Suprapubic skin (tissue), 4 donors: ENCODE data around the gene KRT73. TPM values are rescaled to one million over a fixed set of nuclear protein-coding genes. Genes with fewer than 3 reads are reported as not detected.

Experiments
- DNase-seq, 2 donors: peaks; one replicate each; pipeline ENCODE4 v3.0.0-alpha.2; 2019; ENCODE audit warnings: low spot score in 2 of 2
- H3K27ac ChIP-seq: fragments of 200-600 bp; sonication (generic); one replicate; pipeline ENCODE4 v1.5.1; 2019
- H3K27me3 ChIP-seq: fragments of 200-600 bp; sonication (generic); one replicate; pipeline ENCODE4 v1.5.1; 2019
- H3K36me3 ChIP-seq: fragments of 200-600 bp; sonication (generic); one replicate; pipeline ENCODE4 v1.5.1; 2019
- H3K4me1 ChIP-seq: fragments of 200-600 bp; sonication (generic); one replicate; pipeline ENCODE4 v1.5.1; 2019
- H3K4me3 ChIP-seq: fragments of 200-600 bp; sonication (generic); one replicate; pipeline ENCODE4 v1.5.1; 2019; ENCODE audit warnings: mild to moderate bottlenecking
- H3K9me3 ChIP-seq: fragments of 200-600 bp; sonication (generic); one replicate; pipeline ENCODE4 v1.5.1; 2019
- EP300 ChIP-seq: sonication (generic); formaldehyde crosslinking; IDR thresholded peaks from one replicate; pipeline ENCODE4 v1.6.1; 2017; ENCODE audit warnings: antibody characterized with exemption
- POLR2A ChIP-seq, 2 donors: fragments of 450-650 bp; IDR thresholded peaks; one replicate each; pipeline ENCODE4 v1.6.1; 2017; ENCODE audit warnings: antibody characterized with exemption in 2 of 2, mild to moderate bottlenecking in 2 of 2, moderate library complexity in 2 of 2
- POLR2AphosphoS5 ChIP-seq, 3 donors: sonication (generic); formaldehyde crosslinking; IDR thresholded peaks; one replicate each; pipeline ENCODE4 v1.6.1; 2017; ENCODE audit warnings: antibody characterized with exemption in 3 of 3
- WGBS: methylation state at CpG from one replicate; pipeline ENCODE4 v1.1.5; 2018; 5-methylcytosine and 5-hydroxymethylcytosine counted together
- total RNA-seq, 4 donors: library from RNA; depleted of rRNA; stranded (reverse); fragments of >200 nt; gene quantifications; one replicate each; pipeline ENCODE4 v1.1.0, GENCODE V29; 2016
- TF ChIP-seq, protein P1 (sequence below), 2 donors: fragments of 200-600 bp in 1 of 2; fragments of 450-650 bp in 1 of 2; sonication (generic) in 1 of 2; IDR thresholded peaks; one replicate each; pipeline ENCODE4 v1.5.1; 2016 to 2019; ENCODE audit warnings: antibody characterized with exemption in 2 of 2, mild to moderate bottlenecking in 1 of 2, moderate library complexity in 1 of 2

The KRT73 gene
- total RNA-seq, 4 donors from 2014 or later = 8.7 to 27.4 (median 17.5) TPM

DNA sequence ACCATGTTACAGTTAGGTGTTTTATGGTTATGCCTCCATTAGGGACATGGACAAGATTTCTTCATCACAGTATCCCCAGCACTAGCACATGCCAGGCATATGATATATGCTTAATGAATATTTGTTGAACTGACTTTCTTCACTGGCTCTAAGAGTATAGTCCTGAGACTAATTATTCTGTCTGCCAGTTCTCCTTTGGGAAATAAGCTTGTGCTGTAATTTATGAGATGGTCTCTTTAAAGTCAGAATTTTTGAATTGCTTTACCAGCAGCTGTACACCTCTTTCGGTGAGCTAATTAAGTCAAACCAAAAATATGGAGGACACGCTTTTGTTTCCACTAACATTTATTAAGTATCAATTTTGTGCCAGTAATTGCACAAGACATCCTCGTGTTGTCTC lies 12.3 kb downstream of the KRT73 start:
- 56% methylated on average over 3 of the region's 3 CpGs for WGBS
- no peaks in the 10 kb centered on the region for H3K36me3 ChIP-seq
- DNase-seq = no peak
- H3K4me1 ChIP-seq = peaks cover 4% of the 10 kb centered on the region
- peaks cover 33% of the 10 kb centered on the region for H3K27me3 ChIP-seq
- no peaks in the 10 kb centered on the region for H3K9me3 ChIP-seq
- TF ChIP-seq POLR2A (IDR thresholded peaks at IDR 0.05) (no peak), POLR2AphosphoS5 (IDR thresholded peaks at IDR 0.05) (no peak), EP300 (no peak)
- TF ChIP-seq, protein P1, sequence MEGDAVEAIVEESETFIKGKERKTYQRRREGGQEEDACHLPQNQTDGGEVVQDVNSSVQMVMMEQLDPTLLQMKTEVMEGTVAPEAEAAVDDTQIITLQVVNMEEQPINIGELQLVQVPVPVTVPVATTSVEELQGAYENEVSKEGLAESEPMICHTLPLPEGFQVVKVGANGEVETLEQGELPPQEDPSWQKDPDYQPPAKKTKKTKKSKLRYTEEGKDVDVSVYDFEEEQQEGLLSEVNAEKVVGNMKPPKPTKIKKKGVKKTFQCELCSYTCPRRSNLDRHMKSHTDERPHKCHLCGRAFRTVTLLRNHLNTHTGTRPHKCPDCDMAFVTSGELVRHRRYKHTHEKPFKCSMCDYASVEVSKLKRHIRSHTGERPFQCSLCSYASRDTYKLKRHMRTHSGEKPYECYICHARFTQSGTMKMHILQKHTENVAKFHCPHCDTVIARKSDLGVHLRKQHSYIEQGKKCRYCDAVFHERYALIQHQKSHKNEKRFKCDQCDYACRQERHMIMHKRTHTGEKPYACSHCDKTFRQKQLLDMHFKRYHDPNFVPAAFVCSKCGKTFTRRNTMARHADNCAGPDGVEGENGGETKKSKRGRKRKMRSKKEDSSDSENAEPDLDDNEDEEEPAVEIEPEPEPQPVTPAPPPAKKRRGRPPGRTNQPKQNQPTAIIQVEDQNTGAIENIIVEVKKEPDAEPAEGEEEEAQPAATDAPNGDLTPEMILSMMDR (IDR thresholded peaks at IDR 0.05) = no peak
- H3K4me3 ChIP-seq = no peak overlapping the region
- no peak overlapping the region for H3K27ac ChIP-seq

DNA sequence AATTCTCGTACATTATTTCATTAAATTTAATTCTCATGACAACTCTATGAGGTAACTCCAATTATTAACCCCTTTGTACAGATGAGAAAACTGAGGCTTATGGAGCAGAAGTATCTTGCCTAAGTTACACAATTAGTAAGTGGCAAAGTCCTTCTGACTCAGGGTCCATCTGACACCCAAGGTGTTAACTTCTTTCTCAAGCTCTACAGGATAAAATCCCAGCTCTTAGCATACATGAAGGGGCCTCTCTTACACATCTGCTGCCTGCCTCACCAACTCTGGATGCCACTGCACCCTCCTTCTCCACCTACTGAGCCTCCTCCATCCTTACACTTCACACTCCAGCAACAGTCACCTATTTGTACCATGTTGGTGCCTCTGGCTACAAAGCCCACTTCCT lies 12.8 kb downstream of the KRT73 start:
- no peak overlapping the region for H3K4me3 ChIP-seq
- no peaks in the 10 kb centered on the region for H3K36me3 ChIP-seq
- TF ChIP-seq POLR2A (IDR thresholded peaks at IDR 0.05) (no peak), EP300 (no peak), POLR2AphosphoS5 (IDR thresholded peaks at IDR 0.05) (no peak)
- TF ChIP-seq, protein P1 (IDR thresholded peaks at IDR 0.05) = no peak
- peaks cover 33% of the 10 kb centered on the region for H3K27me3 ChIP-seq
- no peak for DNase-seq
- 74% methylated on average over 1 of the region's 1 CpG for WGBS
- H3K27ac ChIP-seq = no peak overlapping the region
- H3K4me1 ChIP-seq = peaks cover 5% of the 10 kb centered on the region
- no peaks in the 10 kb centered on the region for H3K9me3 ChIP-seq

- H3K36me3 ChIP-seq = no peaks in the 10 kb centered on the region
- TF ChIP-seq POLR2AphosphoS5 (IDR thresholded peaks at IDR 0.05) (no peak), EP300 (no peak), POLR2A (IDR thresholded peaks at IDR 0.05) (no peak)
- TF ChIP-seq, protein P1 (IDR thresholded peaks at IDR 0.05) = no peak
- H3K27me3 ChIP-seq = peaks cover 31% of the 10 kb centered on the region
- H3K9me3 ChIP-seq = no peaks in the 10 kb centered on the region
- no peak overlapping the region for H3K4me3 ChIP-seq
- DNase-seq = no peak
- no peak overlapping the region for H3K27ac ChIP-seq
- peaks cover 5% of the 10 kb centered on the region for H3K4me1 ChIP-seq
Observed at GRCh38 chr12:52604859-52605258, 13.5 kb downstream of the KRT73 start.

DNA sequence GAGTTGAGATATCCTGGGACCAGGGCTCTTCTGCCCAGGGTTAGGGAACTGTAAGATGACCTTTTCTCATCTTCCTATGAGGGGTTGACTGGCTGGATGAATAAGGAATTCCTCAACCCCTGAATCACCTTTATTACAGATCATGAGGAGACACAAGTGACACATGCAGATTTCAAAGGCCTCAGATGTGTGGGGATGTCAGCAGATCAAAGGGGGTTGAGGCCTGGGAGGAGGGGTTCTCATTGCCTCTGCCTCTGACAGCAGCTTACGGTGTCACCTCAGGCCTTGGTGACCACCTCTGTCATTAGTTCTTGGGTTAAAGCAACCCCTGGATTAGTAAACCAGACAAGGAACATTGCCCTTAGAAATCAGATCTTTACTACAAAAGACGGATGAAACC lies 15.0 kb downstream of the KRT73 start:
- no peak for TF ChIP-seq POLR2AphosphoS5 (IDR thresholded peaks at IDR 0.05)
- TF ChIP-seq EP300 = no peak
- TF ChIP-seq POLR2A (IDR thresholded peaks at IDR 0.05) = no peak
- TF ChIP-seq, protein P1 (IDR thresholded peaks at IDR 0.05) = no peak
- Histone ChIP-seq H3K4me3 (no peak overlapping the region), H3K9me3 (no peaks in the 10 kb centered on the region), H3K4me1 (peaks cover 5% of the 10 kb centered on the region), H3K36me3 (no peaks in the 10 kb centered on the region), H3K27me3 (peaks cover 42% of the 10 kb centered on the region), H3K27ac (no peak overlapping the region)
- DNase-seq = no peak
- WGBS = 95% methylated on average over 2 of the region's 2 CpGs

DNA sequence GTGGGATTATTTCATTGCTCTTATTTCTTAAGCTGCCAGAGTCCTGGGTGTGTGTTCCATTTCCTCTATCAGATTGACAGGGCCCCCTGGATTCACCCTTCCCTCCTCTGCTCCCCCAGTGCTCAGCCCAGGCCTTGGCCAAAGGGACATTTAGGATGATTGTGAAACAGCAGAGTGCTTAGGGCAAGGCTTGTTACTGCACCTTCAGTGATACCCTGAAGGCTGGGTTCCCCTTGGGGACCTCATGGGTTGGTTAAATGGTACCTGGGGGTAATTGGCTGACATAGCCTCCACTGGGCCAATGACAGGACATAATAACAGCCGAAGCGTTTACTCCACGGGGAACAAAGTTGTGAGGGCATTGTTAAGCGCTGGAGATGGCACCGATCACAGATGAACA lies 15.8 kb downstream of the KRT73 start:
- H3K4me3 ChIP-seq = no peak overlapping the region
- peaks cover 5% of the 10 kb centered on the region for H3K4me1 ChIP-seq
- TF ChIP-seq POLR2AphosphoS5 (IDR thresholded peaks at IDR 0.05) (no peak), POLR2A (IDR thresholded peaks at IDR 0.05) (no peak), EP300 (no peak)
- TF ChIP-seq, protein P1 (IDR thresholded peaks at IDR 0.05) = no peak
- no peaks in the 10 kb centered on the region for H3K9me3 ChIP-seq
- no peak for DNase-seq
- whole genome bisulfite sequencing = 91% methylated on average over 5 of the region's 5 CpGs
- H3K27ac ChIP-seq = no peak overlapping the region
- H3K27me3 ChIP-seq = peaks cover 42% of the 10 kb centered on the region
- no peaks in the 10 kb centered on the region for H3K36me3 ChIP-seq
